ENCODE measurements around the gene SLC15A1. TPM values are rescaled to one million over a fixed set of nuclear protein-coding genes. Genes with fewer than 3 reads are reported as not detected.
A peak's percentile ranks its signal among the peaks of the same experiment; 100 is the strongest.

The SLC15A1 gene
- polyA plus RNA-seq, 1 donor (not counting 4 experiments of a cell fraction or from before 2014, with no cell fraction given): 0.10 TPM

GRCh38 chr13:98761986-98762616, 9.6 kb upstream of the SLC15A1 start:
- no peaks in the 10 kb centered on the region for H3K36me3 ChIP-seq (ENCODE audit: control insufficient read depth in 2 of 2, extremely low read depth in 1 of 2, insufficient read depth in 2 of 2, low read length in 2 of 2)
- H3K4me3 ChIP-seq (ENCODE audit: control insufficient read depth in 2 of 3, extremely low read depth in 1 of 3, insufficient read depth in 2 of 3, low read depth in 1 of 3, low read length in 3 of 3): peak overlapping the region in 2 of 3 experiments; percentile 54 to 58
- no peaks in the 10 kb centered on the region for H3K9me1 ChIP-seq (ENCODE audit: control insufficient read depth, extremely low read depth, insufficient read depth, low read length)
- dilution Hi-C loops (cut with MboI; ENCODE audit: extremely low pct_ligation_motif_present, low sequenced_read_pairs): no loop called here
- H3K27me3 ChIP-seq (ENCODE audit: control insufficient read depth, extremely low read depth, insufficient read depth, low read length): no peaks in the 10 kb centered on the region
- peak overlapping the region; percentile 32 for H3K9ac ChIP-seq (ENCODE audit: control insufficient read depth, extremely low read depth, insufficient read depth, low read length)
- TF ChIP-seq EZH2 (IDR thresholded peaks at IDR 0.05; ENCODE audit: low read length) (no peak), CTCF (optimal IDR thresholded peaks at IDR 0.05 in 1 of 3, IDR thresholded peaks at IDR 0.05 in 1 of 3, conservative IDR thresholded peaks at IDR 0.05 in 1 of 3; ENCODE audit: extremely low read depth in 1 of 3, insufficient read depth in 2 of 3, low read length in 3 of 3) (no peak)
- FAIRE-seq: no peak
- H3K79me2 ChIP-seq (ENCODE audit: control insufficient read depth, insufficient read depth, low read length): no peaks in the 10 kb centered on the region
- peak overlapping the region; percentile 91 for H2AFZ ChIP-seq (ENCODE audit: control insufficient read depth, low read length)
- DNase-seq (ENCODE audit: low read depth, low spot score): no peak
- peak overlapping the region; percentile 84 for H3K4me2 ChIP-seq (ENCODE audit: control insufficient read depth, extremely low read depth, insufficient read depth, low read depth, low read length)
- no peaks in the 10 kb centered on the region for H4K20me1 ChIP-seq (ENCODE audit: control insufficient read depth, extremely low read depth, insufficient read depth, low read length)
- H3K4me1 ChIP-seq (ENCODE audit: control insufficient read depth, extremely low read depth, insufficient read depth, low read length): peaks cover 2% of the 10 kb centered on the region
- H3K27ac ChIP-seq (ENCODE audit: control insufficient read depth, insufficient read depth, low read length): no peak overlapping the region
- no peaks in the 10 kb centered on the region for H3K9me3 ChIP-seq (ENCODE audit: control insufficient read depth, low read depth, low read length)

GRCh38 chr13:98761126-98761985, 8.9 kb upstream of the SLC15A1 start:
- no peaks in the 10 kb centered on the region for H3K79me2 ChIP-seq (ENCODE audit: control insufficient read depth, insufficient read depth, low read length)
- no peaks in the 10 kb centered on the region for H3K36me3 ChIP-seq (ENCODE audit: control insufficient read depth in 2 of 2, extremely low read depth in 1 of 2, insufficient read depth in 2 of 2, low read length in 2 of 2)
- no peak overlapping the region for H3K27ac ChIP-seq (ENCODE audit: control insufficient read depth, insufficient read depth, low read length)
- no peaks in the 10 kb centered on the region for H4K20me1 ChIP-seq (ENCODE audit: control insufficient read depth, extremely low read depth, insufficient read depth, low read length)
- H2AFZ ChIP-seq (ENCODE audit: control insufficient read depth, low read length): peak overlapping the region; percentile 91
- H3K9me3 ChIP-seq (ENCODE audit: control insufficient read depth, low read depth, low read length): no peaks in the 10 kb centered on the region
- H3K27me3 ChIP-seq (ENCODE audit: control insufficient read depth, extremely low read depth, insufficient read depth, low read length): no peaks in the 10 kb centered on the region
- H3K9ac ChIP-seq (ENCODE audit: control insufficient read depth, extremely low read depth, insufficient read depth, low read length): peak overlapping the region; percentile 32
- FAIRE-seq (no peak), DNase-seq (ENCODE audit: low read depth, low spot score) (no peak)
- peak overlapping the region; percentile 84 for H3K4me2 ChIP-seq (ENCODE audit: control insufficient read depth, extremely low read depth, insufficient read depth, low read depth, low read length)
- peaks cover 2% of the 10 kb centered on the region for H3K4me1 ChIP-seq (ENCODE audit: control insufficient read depth, extremely low read depth, insufficient read depth, low read length)
- dilution Hi-C loops (cut with MboI; ENCODE audit: extremely low pct_ligation_motif_present, low sequenced_read_pairs): no loop called here
- H3K9me1 ChIP-seq (ENCODE audit: control insufficient read depth, extremely low read depth, insufficient read depth, low read length): no peaks in the 10 kb centered on the region
- TF ChIP-seq CTCF (optimal IDR thresholded peaks at IDR 0.05 in 1 of 3, IDR thresholded peaks at IDR 0.05 in 1 of 3, conservative IDR thresholded peaks at IDR 0.05 in 1 of 3; ENCODE audit: extremely low read depth in 1 of 3, insufficient read depth in 2 of 3, low read length in 3 of 3) (no peak), EZH2 (IDR thresholded peaks at IDR 0.05; ENCODE audit: low read length) (no peak)
- peak overlapping the region in 2 of 3 experiments; percentile 54 to 58 for H3K4me3 ChIP-seq (ENCODE audit: control insufficient read depth in 2 of 3, extremely low read depth in 1 of 3, insufficient read depth in 2 of 3, low read depth in 1 of 3, low read length in 3 of 3)

Data from keratinocyte (primary cell).